A549 (cell line): ENCODE measurements around the gene PDZK1IP1. TPM values are rescaled to one million over a fixed set of nuclear protein-coding genes. Genes with fewer than 3 reads are reported as not detected.
A peak's percentile ranks its signal among the peaks of the same experiment; 100 is the strongest.

Source experiments
- ATAC-seq, 2 experiments: fragments of 200-7000 bp in 1 of 2; fragments of >200 bp in 1 of 2; cut with Nextera tagmentation in 1 of 2; cut with Tn5 transposase in 1 of 2; 3 replicates each; pipeline versions ENCODE4 v1.8.0 to v1.9.1; 2018 to 2020; ENCODE audit warnings: mild to moderate bottlenecking in 1 of 2, moderate library complexity in 1 of 2
- CTCF ChIA-PET: fragments of 300-600 bp; sonication (Branson Sonifier 250); formaldehyde crosslinking; extraction: SDS; loops from one replicate; lab custom pipeline; 2021; ENCODE audit warnings: antibody characterized with exemption, inconsistent platforms; lab: Yijun Ruan, JAX
- POLR2A ChIA-PET: fragments of 350-600 bp; formaldehyde crosslinking; extraction: SDS; loops from one replicate; lab custom pipeline; 2021; ENCODE audit warnings: antibody characterized with exemption, inconsistent platforms; lab: Yijun Ruan, JAX
- DNase-seq, 2 experiments: peaks; one replicate each; pipeline versions ENCODE4 v3.0.0 to v3.0.0-alpha.2; 2011 to 2016; ENCODE audit warnings: low read depth in 1 of 2, low spot score in 1 of 2
- FAIRE-seq: peaks from 2 replicates; lab custom pipeline; 2011; peaks lifted over from hg19 to GRCh38; lab: Jason Lieb, UNC
- H3K27ac ChIP-seq, 2 experiments: fragments of >200 bp; sonication (Bioruptor Twin); formaldehyde crosslinking; 3 replicates each; pipeline ENCODE4 v1.5.1; 2016 to 2017
- H3K4me1 ChIP-seq: fragments of >200 bp; sonication (Bioruptor Twin); formaldehyde crosslinking; 3 replicates; pipeline ENCODE4 v1.6.1; 2016
- H3K4me2 ChIP-seq: fragments of >200 bp; sonication (Bioruptor Twin); formaldehyde crosslinking; 3 replicates; pipeline ENCODE4 v1.6.1; 2016
- H3K4me3 ChIP-seq: fragments of >200 bp; sonication (Bioruptor Twin); formaldehyde crosslinking; 3 replicates; pipeline ENCODE4 v1.5.1; 2016
- H3K9me3 ChIP-seq: fragments of >200 bp; sonication (Bioruptor Twin); formaldehyde crosslinking; 3 replicates; pipeline ENCODE4 v1.6.1; 2016
- CEBPB ChIP-seq, 2 experiments: fragments of >200 bp in 1 of 2; sonication (Bioruptor Twin) in 1 of 2; formaldehyde crosslinking in 1 of 2; IDR thresholded peaks; 2 replicates each; pipeline ENCODE4 v1.6.1; 2012 to 2016
- CHD2 ChIP-seq: fragments of 150-350 bp; IDR thresholded peaks from 2 replicates; pipeline ENCODE4 v1.6.1; 2014; ENCODE audit warnings: low read length; ENCODE audit not compliant: partially characterized antibody
- FOXS1 ChIP-seq: fragments of 250-450 bp; sonication (Bioruptor Pico); IDR thresholded peaks from 2 replicates; pipeline ENCODE4 v1.5.0; 2020; ENCODE audit warnings: mild to moderate bottlenecking, moderate library complexity
- HOXA7 ChIP-seq: fragments of 250-450 bp; sonication (Bioruptor Pico); IDR thresholded peaks from 2 replicates; pipeline ENCODE4 v1.5.0; 2020; ENCODE audit warnings: mild to moderate bottlenecking, moderate library complexity
- HOXB13 ChIP-seq: fragments of 250-450 bp; sonication (Bioruptor Pico); IDR thresholded peaks from 2 replicates; pipeline ENCODE4 v1.5.0; 2020; ENCODE audit warnings: low read depth, mild to moderate bottlenecking, moderate library complexity
- HOXB5 ChIP-seq: fragments of 250-450 bp; sonication (Bioruptor Pico); IDR thresholded peaks from 2 replicates; pipeline ENCODE4 v1.5.0; 2020; ENCODE audit warnings: mild to moderate bottlenecking, moderate library complexity
- MAZ ChIP-seq: fragments of 150-350 bp; IDR thresholded peaks from 2 replicates; pipeline ENCODE4 v1.6.1; 2014; ENCODE audit warnings: antibody characterized with exemption, low read depth, low read length, borderline replicate concordance
- NFE2L2 ChIP-seq: fragments of 150-350 bp; conservative IDR thresholded peaks from 2 replicates; pipeline ENCODE4 v1.6.1; 2014; ENCODE audit warnings: low read length
- POLR2AphosphoS2 ChIP-seq: conservative IDR thresholded peaks from 2 replicates; pipeline ENCODE4 v1.6.1; 2012; ENCODE audit warnings: low read length, improper control_type of control experiment, inconsistent platforms
- RAD21 ChIP-seq, 2 experiments: fragments of >200 bp in 1 of 2; sonication (Bioruptor Twin) in 1 of 2; formaldehyde crosslinking in 1 of 2; IDR thresholded peaks in 1 of 2; conservative IDR thresholded peaks in 1 of 2; 2 replicates in 1 of 2; 3 replicates in 1 of 2; pipeline ENCODE4 v1.6.1; 2012 to 2018; ENCODE audit warnings: inconsistent platforms in 1 of 2
- RCOR1 ChIP-seq: fragments of 150-350 bp; IDR thresholded peaks from 2 replicates; pipeline ENCODE4 v1.6.1; 2014; ENCODE audit warnings: antibody characterized with exemption, low read length, low read depth
- RFX5 ChIP-seq: fragments of 450-650 bp; IDR thresholded peaks from 2 replicates; pipeline ENCODE4 v1.7.1; 2014; ENCODE audit warnings: antibody characterized with exemption, mild to moderate bottlenecking, moderate library complexity
- RNF2 ChIP-seq: fragments of 200-600 bp; sonication (generic); IDR thresholded peaks from 2 replicates; pipeline ENCODE4 v1.6.1; 2016; ENCODE audit warnings: low read depth, mild to moderate bottlenecking, antibody characterized with exemption, moderate library complexity, borderline replicate concordance
- TFCP2L1 ChIP-seq: fragments of 250-450 bp; sonication (Bioruptor Pico); IDR thresholded peaks from 2 replicates; pipeline ENCODE4 v1.5.0; 2021; ENCODE audit warnings: mild to moderate bottlenecking
- TP53 ChIP-seq: fragments of 250-450 bp; sonication (Bioruptor Pico); IDR thresholded peaks from 2 replicates; pipeline ENCODE4 v1.5.0; 2021; ENCODE audit warnings: mild to moderate bottlenecking, moderate library complexity
- ZC3H11A ChIP-seq: fragments of 450-650 bp; IDR thresholded peaks from 2 replicates; pipeline ENCODE4 v1.6.1; 2014; ENCODE audit warnings: antibody characterized with exemption, mild to moderate bottlenecking
- WGBS: methylation state at CpG from one replicate; pipeline ENCODE4 v1.1.6; 2017; ENCODE audit errors: missing lambda C conversion rate; 5-methylcytosine and 5-hydroxymethylcytosine counted together
- polyA plus RNA-seq, 4 experiments: library from polyadenylated mRNA; depleted of rRNA in 3 of 4; stranded (reverse); fragments of >200 nt; fragmentation: RNase III in 1 of 4; extraction: RNeasy Plus Mini Kit Qiagen cat#74134 plus additional on column Dnase treatment in 1 of 4; gene quantifications; 2 replicates in 3 of 4; 3 replicates in 1 of 4; pipeline ENCODE4 v1.2.3, GENCODE V29; 2011 to 2017
- TF ChIP-seq, protein P1 (sequence below): fragments of 200-600 bp; sonication (generic); IDR thresholded peaks from 2 replicates; pipeline ENCODE4 v1.6.1; 2016; ENCODE audit warnings: antibody characterized with exemption, mild to moderate bottlenecking, moderate library complexity
- TF ChIP-seq, protein P2 (sequence below): fragments of >200 bp; sonication (Bioruptor Twin); formaldehyde crosslinking; IDR thresholded peaks from 3 replicates; pipeline ENCODE4 v1.6.1; 2016

PDZK1IP1 gene
- polyA plus RNA-seq, 2 of the 4 experiments (the other 2 are of a cell fraction) = 2.2 to 6.4 TPM

DNA sequence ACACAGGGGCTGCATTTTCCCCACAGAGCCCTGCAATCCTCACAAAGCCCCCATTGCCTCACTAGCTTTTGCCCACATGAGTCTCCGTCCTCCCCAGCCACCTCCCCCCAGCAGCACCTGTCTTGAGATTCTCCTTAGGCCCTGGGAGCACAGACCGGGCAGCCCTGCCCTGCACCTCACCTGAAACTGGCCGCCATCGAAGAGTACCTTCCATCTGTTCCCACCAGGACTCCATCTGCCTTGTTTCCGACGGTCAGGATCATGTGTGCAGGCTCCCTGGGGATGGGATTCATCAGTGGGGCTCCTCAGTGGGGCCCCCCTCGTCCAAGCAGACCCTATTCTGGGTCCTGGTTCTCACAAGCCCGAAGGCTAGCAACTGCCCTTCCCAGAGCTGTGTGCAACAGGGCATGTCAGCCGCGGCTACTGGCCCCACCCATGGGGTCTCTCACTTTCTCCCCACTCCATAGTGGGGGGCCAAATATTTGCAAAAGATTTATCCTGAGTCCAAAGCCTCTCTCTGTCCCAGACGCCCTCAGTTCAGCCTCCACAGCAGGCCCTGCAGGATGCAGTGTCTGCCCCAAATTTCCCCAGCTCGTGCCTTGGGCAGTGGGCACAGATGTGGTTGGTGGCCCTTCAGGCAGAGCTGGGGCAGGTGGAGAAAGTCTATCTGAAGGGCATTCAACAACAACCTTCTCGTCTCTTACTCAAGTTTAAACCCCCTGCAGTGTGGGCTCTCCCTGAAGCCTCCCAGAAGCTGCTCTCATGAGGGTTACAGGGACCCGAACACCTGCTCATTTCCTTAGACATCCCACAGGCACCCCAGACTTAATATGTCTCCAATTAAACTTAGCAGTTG lies 4.8 kb downstream of the PDZK1IP1 start:
- FAIRE-seq = no peak
- H3K9me3 ChIP-seq = no peaks in the 10 kb centered on the region
- no peak overlapping the region for H3K4me2 ChIP-seq
- POLR2A ChIA-PET = no interaction called here
- TF ChIP-seq, protein P1, sequence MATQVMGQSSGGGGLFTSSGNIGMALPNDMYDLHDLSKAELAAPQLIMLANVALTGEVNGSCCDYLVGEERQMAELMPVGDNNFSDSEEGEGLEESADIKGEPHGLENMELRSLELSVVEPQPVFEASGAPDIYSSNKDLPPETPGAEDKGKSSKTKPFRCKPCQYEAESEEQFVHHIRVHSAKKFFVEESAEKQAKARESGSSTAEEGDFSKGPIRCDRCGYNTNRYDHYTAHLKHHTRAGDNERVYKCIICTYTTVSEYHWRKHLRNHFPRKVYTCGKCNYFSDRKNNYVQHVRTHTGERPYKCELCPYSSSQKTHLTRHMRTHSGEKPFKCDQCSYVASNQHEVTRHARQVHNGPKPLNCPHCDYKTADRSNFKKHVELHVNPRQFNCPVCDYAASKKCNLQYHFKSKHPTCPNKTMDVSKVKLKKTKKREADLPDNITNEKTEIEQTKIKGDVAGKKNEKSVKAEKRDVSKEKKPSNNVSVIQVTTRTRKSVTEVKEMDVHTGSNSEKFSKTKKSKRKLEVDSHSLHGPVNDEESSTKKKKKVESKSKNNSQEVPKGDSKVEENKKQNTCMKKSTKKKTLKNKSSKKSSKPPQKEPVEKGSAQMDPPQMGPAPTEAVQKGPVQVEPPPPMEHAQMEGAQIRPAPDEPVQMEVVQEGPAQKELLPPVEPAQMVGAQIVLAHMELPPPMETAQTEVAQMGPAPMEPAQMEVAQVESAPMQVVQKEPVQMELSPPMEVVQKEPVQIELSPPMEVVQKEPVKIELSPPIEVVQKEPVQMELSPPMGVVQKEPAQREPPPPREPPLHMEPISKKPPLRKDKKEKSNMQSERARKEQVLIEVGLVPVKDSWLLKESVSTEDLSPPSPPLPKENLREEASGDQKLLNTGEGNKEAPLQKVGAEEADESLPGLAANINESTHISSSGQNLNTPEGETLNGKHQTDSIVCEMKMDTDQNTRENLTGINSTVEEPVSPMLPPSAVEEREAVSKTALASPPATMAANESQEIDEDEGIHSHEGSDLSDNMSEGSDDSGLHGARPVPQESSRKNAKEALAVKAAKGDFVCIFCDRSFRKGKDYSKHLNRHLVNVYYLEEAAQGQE = no peak
- TF ChIP-seq POLR2AphosphoS2 (no peak), RAD21 (conservative IDR thresholded peaks at IDR 0.05 in 1 of 2, IDR thresholded peaks at IDR 0.05 in 1 of 2) (no peak), HOXB13 (CRISPR knock-in tag) (no peak), TFCP2L1 (CRISPR knock-in tag) (no peak), FOXS1 (no peak), TP53 (no peak), HOXB5 (CRISPR knock-in tag) (no peak), MAZ (no peak), RCOR1 (no peak), ZC3H11A (no peak), RNF2 (no peak), NFE2L2 (no peak), CEBPB (IDR thresholded peaks at IDR 0.05) (no peak), RFX5 (no peak)
- TF ChIP-seq, protein P2, sequence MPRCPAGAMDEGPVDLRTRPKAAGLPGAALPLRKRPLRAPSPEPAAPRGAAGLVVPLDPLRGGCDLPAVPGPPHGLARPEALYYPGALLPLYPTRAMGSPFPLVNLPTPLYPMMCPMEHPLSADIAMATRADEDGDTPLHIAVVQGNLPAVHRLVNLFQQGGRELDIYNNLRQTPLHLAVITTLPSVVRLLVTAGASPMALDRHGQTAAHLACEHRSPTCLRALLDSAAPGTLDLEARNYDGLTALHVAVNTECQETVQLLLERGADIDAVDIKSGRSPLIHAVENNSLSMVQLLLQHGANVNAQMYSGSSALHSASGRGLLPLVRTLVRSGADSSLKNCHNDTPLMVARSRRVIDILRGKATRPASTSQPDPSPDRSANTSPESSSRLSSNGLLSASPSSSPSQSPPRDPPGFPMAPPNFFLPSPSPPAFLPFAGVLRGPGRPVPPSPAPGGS = no peak
- TF ChIP-seq, all 56 proteins: peak for 0
- CTCF ChIA-PET = interaction anchor here (0.5 to 1.4 kb wide), 5 partner anchors 8 to 669 kb away, joined by 3 to 7 read pairs (median 3); no protein-coding TSS in a partner anchor
- Histone ChIP-seq H3K4me1 (peaks cover 36% of the 10 kb centered on the region), H3K27ac (no peak overlapping the region), H3K4me3 (no peak overlapping the region)
- 92% methylated on average over 5 of the region's 14 CpGs for whole genome bisulfite sequencing
- no peak for DNase-seq
- no peak for ATAC-seq

DNA sequence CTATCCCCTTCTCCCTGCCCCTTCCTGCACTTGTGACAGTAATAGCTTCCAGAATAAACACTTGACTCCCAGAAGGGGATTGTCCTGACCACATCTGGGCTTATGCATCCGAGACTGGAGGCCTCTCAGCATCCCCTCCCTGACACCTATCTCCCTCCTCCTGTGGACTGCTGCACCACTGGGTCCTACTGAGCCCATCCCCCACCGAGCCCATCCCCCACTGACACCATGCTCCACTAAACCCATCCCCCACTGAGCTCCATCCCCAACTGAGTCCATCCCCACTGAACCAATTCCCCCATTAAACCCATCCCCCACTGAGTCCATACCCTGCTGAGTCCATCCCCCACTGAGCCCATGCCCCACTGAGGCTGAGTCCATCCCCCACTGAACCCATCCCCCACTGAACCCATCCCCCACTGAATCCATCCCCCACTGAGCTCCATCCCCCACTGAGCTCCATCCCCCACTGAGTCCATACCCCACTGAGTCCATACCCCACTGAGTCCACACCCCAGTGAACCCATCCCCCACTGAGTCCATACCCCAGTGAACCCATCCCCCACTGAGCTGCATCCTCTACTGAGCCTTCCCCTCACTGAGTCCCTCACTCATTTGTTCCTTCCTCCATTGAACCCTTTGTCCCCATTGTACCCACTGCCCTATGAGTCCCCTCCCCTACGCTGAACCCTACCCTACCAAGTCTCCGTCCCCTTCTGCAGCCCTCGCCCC lies 5.6 kb downstream of the PDZK1IP1 start:
- POLR2A ChIA-PET = no interaction called here
- Histone ChIP-seq H3K9me3 (no peaks in the 10 kb centered on the region), H3K4me1 (peaks cover 36% of the 10 kb centered on the region), H3K4me3 (no peak overlapping the region), H3K4me2 (no peak overlapping the region), H3K27ac (no peak overlapping the region)
- no peak for TF ChIP-seq HOXA7 (CRISPR knock-in tag)
- no peak for TF ChIP-seq RCOR1
- peak; percentile 67 for TF ChIP-seq CHD2
- no peak for ATAC-seq
- FAIRE-seq = no peak
- 83% methylated on average over 4 of the region's 5 CpGs for WGBS
- DNase-seq = no peak
- CTCF ChIA-PET = interaction anchor here (0.5 to 1.4 kb wide), 5 partner anchors 9 to 668 kb away, joined by 3 to 7 read pairs (median 3); no protein-coding TSS in a partner anchor
